GM19240 (cell line): ENCODE results near the gene ABCF1.
"Not testable (repeated sequence)": the region's sequence is repeated elsewhere in the genome, so short reads cannot be mapped to it uniquely, and the experiment has no call there.

Source experiments
- DNase-seq: peaks from one replicate; pipeline ENCODE4 v3.0.0; 2011; ENCODE audit warnings: low spot score; ENCODE audit not compliant: insufficient read length

ABCF1 gene

DNA sequence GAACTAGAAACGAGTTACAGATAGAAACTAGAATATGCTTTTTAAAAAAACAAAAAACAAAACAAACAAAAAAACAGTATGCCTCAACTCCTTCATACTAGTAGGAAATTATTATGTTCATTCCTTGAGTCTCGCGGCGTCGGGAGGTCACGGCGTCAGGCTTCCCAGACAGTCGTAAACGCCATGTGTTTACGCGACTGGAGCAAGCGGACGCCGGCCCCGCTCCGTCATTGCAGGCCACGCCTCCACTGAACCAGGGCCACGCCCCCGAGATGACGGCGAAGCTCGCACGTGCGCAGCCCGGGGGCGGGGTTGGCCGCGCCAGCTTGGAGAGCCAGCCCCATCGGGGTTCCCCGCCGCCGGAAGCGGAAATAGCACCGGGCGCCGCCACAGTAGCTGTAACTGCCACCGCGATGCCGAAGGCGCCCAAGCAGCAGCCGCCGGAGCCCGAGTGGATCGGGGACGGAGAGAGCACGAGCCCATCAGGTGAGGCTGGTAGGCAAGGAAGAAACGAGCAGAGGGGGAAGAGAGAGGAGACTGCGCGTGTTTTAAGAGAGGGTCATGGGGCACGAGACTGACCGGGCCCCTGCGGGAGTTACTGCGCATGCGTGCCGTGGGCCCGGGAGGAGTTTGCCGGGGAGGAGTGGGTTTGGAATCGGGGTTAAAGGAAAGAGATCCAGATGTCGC, at the start of gene ABCF1:
Gene ABCF1 (plus strand): TSS at position 368 of the 687 bp plus-strand sequence. CDS start 46 bp downstream, at position 414.
- peak; percentile 94 for DNase-seq

DNA sequence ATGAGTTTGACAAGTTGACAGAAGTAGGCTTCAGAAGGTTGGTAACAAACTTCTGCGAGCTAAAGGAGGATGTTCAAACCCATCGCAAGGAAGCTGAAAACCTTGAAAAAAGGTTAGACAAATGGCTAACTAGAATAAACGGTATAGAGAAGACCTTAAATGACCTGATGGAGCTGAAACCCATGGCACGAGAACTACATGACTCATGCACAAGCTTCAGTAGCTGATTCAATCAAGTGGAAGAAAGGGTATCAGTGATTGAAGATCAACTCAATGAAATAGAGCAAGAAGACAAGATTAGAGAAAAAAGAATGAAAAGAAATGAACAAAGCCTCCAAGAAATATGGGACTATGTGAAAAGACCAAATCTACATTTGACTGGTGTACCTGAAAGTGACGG, 49.3 kb upstream of the ABCF1 start:
- DNase-seq = not testable (repeated sequence)

GRCh38 chr6:30526444-30526843, 44.8 kb upstream of the ABCF1 start:
- not testable (repeated sequence) for DNase-seq

DNA sequence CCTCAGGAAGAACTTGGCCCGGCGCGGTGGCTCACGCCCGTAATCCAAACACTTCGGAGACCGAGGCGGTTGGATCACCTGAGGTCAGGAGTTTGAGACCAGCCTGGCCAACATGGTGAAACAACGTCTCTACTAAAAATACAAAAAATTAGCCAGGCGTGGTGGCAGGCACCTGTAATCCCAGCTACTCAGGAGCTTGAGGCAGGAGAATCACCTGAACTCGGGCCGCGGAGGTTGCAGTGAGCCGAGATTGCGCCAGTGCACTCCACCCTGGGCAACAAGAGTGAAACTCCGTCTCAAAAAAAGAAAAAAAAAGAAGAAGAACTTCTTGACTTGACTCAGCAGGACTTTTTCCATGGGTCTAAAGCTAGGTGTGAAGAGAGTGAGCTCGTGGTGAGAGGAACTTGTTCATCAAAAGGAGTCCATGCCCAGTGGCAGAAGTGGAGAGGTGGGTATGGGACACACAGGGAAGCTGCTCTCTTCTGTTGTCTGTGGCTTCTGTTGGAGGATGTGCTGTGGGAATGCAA, 41.8 kb upstream of the ABCF1 start:
- DNase-seq = not testable (repeated sequence)

DNA sequence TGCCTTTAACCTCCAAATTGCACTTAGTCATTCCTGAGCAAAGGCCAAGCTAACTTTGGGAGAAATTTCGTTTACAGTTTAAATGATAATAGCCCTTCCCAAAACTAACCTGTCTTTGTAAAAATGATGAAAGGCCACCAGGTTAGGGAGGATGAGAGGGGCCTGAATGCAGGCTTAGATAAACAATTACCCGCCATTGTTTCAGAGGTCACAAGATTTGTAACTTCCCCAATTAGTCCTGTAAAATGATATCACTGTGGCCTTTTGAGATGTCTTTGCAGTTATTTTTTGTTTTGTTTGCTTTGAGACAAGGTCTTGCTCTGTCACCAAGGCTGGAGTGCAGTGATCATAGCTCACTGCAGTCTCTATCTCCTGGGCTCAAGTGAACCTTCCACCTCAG, 41.2 kb upstream of the ABCF1 start:
- no peak for DNase-seq

- DNase-seq = no peak
These were observed 37.6 kb upstream of the ABCF1 start for GRCh38 chr6:30533460-30534294.

DNA sequence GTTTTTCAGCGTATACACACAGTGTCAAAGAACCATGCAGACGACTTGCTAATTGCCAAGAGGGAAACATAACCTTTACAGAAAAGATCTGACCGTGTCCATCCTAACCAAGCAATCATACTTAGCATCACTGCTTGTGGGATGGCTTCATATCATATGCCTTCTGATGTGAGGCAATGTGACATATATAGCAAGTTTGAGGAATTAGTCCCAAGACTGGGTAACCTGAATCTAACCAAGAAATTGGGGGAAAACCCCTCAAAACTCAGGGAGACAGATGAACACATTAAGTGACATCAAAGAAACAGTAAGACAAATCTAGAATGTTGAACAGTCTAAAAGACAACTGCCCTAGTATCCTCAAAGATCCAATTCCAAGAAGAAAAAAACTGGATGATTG, 33.3 kb upstream of the ABCF1 start:
- DNase-seq = no peak

DNA sequence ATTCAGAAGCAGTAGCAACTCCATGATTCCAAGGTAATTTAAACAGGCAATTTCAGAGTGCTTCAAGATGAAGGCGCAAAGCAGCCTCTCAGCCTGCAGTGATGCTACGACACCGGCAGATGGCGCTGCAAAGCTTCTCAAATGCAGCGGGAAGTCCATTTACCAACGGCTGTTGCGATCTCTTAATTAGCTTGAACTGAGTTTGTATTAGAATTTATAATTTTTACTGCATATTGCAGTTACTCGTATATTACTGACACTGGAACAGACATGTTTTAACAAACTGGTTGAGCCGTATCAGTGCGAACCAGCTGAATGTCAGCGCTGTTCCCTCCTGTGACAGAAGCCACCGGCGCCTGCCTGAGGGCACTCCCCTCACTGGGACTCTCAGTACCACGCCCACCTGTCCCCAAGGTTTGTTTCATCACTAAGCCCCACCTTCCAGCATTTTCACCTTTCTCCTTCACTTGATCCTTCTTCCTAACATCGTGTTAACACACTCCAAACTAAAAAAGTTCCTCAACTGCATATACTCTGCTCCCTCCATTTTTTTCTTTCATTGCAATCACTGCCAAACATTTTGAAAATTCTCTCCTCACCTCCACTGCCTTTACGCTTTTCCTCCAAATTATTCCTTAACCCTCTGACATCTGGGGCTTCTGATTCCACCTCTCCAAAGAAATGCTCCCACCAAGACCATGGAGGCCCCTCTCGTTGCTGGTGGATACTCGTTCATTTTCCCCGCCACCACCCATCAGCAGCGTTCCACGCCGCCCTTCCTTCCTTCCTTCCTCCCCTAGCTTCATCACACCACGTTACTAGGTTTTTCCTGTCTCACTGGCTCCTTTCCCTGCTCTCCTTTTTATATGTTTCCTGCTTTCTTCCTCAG, 29.5 kb upstream of the ABCF1 start:
- DNase-seq = peak; percentile 42

DNA sequence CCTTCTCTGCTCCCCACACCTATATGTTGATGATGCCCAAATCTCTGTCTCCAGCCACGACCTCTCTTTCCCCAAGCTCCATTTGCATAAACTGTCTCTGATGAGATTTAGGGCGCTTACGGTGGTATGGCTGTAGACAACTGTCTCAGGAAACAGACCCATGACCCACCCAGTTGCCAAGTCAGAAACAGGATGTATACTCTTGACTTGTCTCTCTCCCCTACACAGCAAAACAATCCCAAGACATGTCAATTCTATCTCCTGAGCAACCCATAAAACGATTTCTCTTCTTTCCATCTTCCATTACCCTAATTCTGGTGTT, 28.9 kb upstream of the ABCF1 start:
- DNase-seq = no peak

- DNase-seq = no peak
These were observed 28.3 kb upstream of the ABCF1 start for GRCh38 chr6:30542915-30543314.

- DNase-seq = no peak
These were observed 27.4 kb upstream of the ABCF1 start for GRCh38 chr6:30543821-30544220.

DNA sequence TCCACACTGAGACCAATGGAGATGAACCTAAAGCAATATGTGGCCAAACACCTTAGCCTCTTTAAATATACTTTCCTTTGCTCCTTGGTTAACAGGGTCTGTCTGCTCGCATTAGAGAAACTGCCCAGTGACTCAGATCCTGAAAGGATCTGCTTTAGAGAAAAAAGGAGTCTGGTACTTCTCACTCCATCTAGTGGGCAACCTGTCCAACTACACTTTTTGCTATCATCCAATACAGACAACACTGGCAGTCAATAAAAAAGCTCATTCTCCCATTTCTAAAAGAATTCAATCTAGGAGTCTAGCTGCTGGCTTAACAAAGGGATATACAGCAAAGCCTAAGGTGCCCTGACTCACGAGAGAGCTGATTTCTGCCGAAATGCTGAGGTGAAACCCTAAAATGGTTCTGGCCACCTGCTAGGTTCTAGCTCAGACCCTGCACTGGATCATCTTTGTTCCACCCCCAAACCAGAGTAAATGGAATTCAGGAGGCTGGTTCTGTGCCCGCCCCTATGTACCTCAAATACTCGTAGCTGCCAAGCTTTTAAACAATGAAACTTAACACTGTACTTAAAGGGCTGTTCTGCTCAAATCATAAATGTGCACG, 26.5 kb upstream of the ABCF1 start:
- DNase-seq = no peak

- no peak for DNase-seq
These were observed 23.8 kb upstream of the ABCF1 start for GRCh38 chr6:30547454-30547853.

DNA sequence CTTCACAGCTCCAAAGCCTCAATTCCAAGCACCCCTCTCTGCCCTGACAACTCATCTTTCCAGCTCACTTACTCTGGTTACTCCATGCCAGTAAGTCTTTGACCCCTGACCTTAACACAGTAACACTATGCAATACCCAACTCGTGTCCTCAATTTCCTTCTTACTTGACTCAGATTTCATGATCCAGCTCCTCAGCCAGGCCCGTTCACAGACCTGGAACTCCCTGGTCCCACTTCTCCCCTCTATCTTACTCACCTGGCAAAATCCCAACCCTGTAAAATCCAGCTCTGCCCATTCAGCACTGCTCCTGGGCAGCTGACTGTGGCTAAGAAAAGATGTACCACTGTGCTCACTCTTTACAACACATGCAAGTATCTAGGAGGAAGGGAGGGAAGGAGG, 22.9 kb upstream of the ABCF1 start:
- no peak for DNase-seq

GRCh38 chr6:30554404-30554803, 16.8 kb upstream of the ABCF1 start:
- no peak for DNase-seq

GRCh38 chr6:30554962-30555815, 16.1 kb upstream of the ABCF1 start:
- no peak for DNase-seq

GRCh38 chr6:30555816-30556065, 15.5 kb upstream of the ABCF1 start:
- DNase-seq = no peak

DNA sequence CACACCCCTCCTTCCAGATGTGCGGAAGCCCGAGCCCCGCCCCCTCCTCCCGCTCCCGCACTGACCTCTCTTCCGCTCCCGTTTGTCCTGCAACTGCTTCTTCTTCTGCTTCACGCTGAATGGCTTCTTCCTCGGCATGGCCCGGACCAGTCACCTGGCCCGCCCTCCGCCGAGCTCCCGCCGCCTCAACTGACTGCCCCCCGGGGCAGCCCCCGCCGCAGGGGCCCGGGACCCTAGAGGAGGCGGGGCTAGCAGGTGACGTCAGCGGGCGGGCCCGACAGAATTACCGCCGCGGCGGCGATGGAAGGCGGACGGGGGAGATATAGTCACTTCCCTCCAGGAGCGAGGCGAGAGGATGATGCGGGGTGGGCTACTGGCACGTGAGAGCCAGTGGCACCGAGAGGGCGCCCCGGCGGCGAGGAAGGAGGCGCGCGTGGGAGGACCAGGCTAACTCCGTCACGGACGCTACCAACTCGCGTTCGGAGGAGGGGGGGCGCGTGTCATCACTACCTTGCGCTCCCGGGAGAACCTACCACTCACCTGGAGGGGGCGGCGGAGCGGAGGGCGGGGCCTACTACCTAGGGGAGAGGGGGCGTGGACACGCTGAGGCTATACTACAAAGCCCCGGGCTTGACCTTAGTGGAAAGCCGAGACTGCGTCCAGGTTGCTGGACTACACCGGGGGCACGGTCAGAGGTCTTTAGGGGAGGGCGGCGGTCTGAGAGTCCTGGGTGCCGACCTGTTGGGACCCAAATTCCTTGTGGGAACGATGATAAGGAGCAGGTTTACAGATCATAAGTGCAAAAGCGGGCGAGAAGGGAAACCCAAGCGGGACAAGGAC, 15.0 kb upstream of the ABCF1 start, which contains the start of gene GNL1:
Gene GNL1 (minus strand): TSS at position 424 of the 840 bp plus-strand sequence. CDS start 286 bp downstream, at position 138.
- peak; percentile 60 for DNase-seq

GRCh38 chr6:30556906-30557682, 14.1 kb upstream of the ABCF1 start, which contains the start of gene PRR3:
Gene PRR3, plus strand, starts transcription at chr6:30557295. Its CDS starts 50 bp downstream, at chr6:30557345.
- DNase-seq = peak; percentile 53
